Liver (tissue), 3 donors: ENCODE measurements around the gene PRKCD.

Experiments
- CTCF ChIP-seq: fragments of 150-350 bp; IDR thresholded peaks from 2 replicates; pipeline ENCODE4 v1.5.1; 2017; ENCODE audit warnings: improper control_type of control experiment, low read depth, low read length; ENCODE audit not compliant: missing input control
- GABPA ChIP-seq, 2 donors: IDR thresholded peaks in 1 of 2; conservative IDR thresholded peaks in 1 of 2; 2 replicates each; pipeline ENCODE4 v1.6.1; 2016; ENCODE audit warnings: antibody characterized with exemption in 2 of 2, mild to moderate bottlenecking in 1 of 2, moderate library complexity in 1 of 2
- MAX ChIP-seq: IDR thresholded peaks from 2 replicates; pipeline ENCODE4 v1.6.1; 2016; ENCODE audit warnings: antibody characterized with exemption
- RAD21 ChIP-seq, 2 donors: IDR thresholded peaks; 2 replicates each; pipeline ENCODE4 v1.6.1; 2016; ENCODE audit warnings: antibody characterized with exemption in 2 of 2, mild to moderate bottlenecking in 2 of 2
- REST ChIP-seq: IDR thresholded peaks from 2 replicates; pipeline ENCODE4 v1.6.1; 2016; ENCODE audit warnings: antibody characterized with exemption, mild to moderate bottlenecking
- SP1 ChIP-seq: IDR thresholded peaks from 2 replicates; pipeline ENCODE4 v1.6.1; 2018; ENCODE audit warnings: antibody characterized with exemption, mild to moderate bottlenecking
- TAF1 ChIP-seq: conservative IDR thresholded peaks from 2 replicates; pipeline ENCODE4 v1.6.1; 2016; ENCODE audit warnings: antibody characterized with exemption, mild to moderate bottlenecking
- YY1 ChIP-seq: IDR thresholded peaks from 2 replicates; pipeline ENCODE4 v1.6.1; 2016; ENCODE audit warnings: antibody characterized with exemption, mild to moderate bottlenecking
- donor health status: healthy.
- donor health status: healthy.

- no peak for TF ChIP-seq CTCF
- TF ChIP-seq TAF1, result no peak
- TF ChIP-seq SP1, result no peak
- TF ChIP-seq MAX, result no peak
- TF ChIP-seq YY1, result no peak
- TF ChIP-seq GABPA (IDR thresholded peaks at IDR 0.05 in 1 of 2, conservative IDR thresholded peaks at IDR 0.05 in 1 of 2), result no peak
- no peak for TF ChIP-seq RAD21 (IDR thresholded peaks at IDR 0.05)
- TF ChIP-seq REST, result no peak
These were observed 34.4 kb upstream of the PRKCD start for GRCh38 chr3:53126601-53127000.
